ENCODE measurements around the gene EPHB4. TPM values are rescaled to one million over a fixed set of nuclear protein-coding genes. Genes with fewer than 3 reads are reported as not detected.

EPHB4 gene
- total and polyA plus RNA-seq, 10 of the 15 experiments (the other 5 are each of a cell fraction or from before 2014, with no cell fraction given): 0.32 to 0.85 (median 0.48) TPM; not detected in 4

DNA sequence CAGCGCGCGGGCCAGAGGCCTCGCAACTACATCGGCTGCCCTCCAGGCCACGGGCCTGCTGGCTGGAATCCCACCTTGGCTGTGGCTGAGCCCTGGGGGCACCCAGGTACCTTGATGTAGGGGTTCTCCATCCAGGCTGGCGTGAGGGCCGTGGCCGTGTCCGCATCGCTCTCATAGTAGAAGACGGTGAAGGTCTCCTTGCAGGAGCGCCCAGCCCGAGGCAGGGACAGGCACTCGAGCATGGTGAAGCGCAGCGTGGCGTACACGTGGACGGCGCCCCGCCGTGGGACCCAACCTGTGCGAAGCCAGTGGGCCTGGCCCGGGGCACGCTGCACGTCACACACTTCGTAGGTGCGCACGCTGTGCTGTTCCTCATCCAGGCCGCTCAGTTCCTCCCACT, 3.8 kb downstream of the EPHB4 start:
- intact Hi-C loops (cut with micrococcal nuclease; ENCODE audit: unreplicated experiment): no loop called here
- ChIA-PET SMC1A (ENCODE audit: uncharacterized antibody, unreplicated experiment) (no interaction called here), RAD21 (ENCODE audit: unreplicated experiment) (no interaction called here), POLR2A (interaction anchor here (0.5 kb wide), 1 partner anchor 24 kb away, joined by 5 read pairs; no protein-coding TSS in a partner anchor), CTCF (no interaction called here)
- in situ Hi-C loops (cut with MboI): no loop called here
- Histone ChIP-seq H2AFZ (ENCODE audit: control insufficient read depth, low read depth, low read length) (no peak overlapping the region), H4K20me1 (ENCODE audit: control insufficient read depth, insufficient read depth) (no peaks in the 10 kb centered on the region), H3K9me3 (replicated peaks; ENCODE audit: control insufficient read depth, insufficient read depth, low read length) (no peaks in the 10 kb centered on the region), H3K4me2 (ENCODE audit: control insufficient read depth, insufficient read depth) (no peak overlapping the region), H3K27ac (ENCODE audit: control insufficient read depth, insufficient read depth) (no peak overlapping the region), H3K9ac (ENCODE audit: control insufficient read depth, insufficient read depth, low read length) (no peak overlapping the region), H3K4me1 (ENCODE audit: control insufficient read depth, insufficient read depth, low read length) (no peaks in the 10 kb centered on the region), H3K36me3 (ENCODE audit: control insufficient read depth in 2 of 2, insufficient read depth in 2 of 2, low read length in 1 of 2) (no peaks in the 10 kb centered on the region), H3K4me3 (no peak overlapping the region), H3K27me3 (replicated peaks in 1 of 2; ENCODE audit: control insufficient read depth in 2 of 2, insufficient read depth in 2 of 2, low read length in 1 of 2) (peaks cover 12 to 14% of the 10 kb centered on the region in 2 experiments; a peak in 3 of 4 replicates), H3K79me2 (ENCODE audit: control insufficient read depth, insufficient read depth, low read length) (no peaks in the 10 kb centered on the region)
- ATAC-seq: no peak
- FAIRE-seq: no peak
- DNase-seq (ENCODE audit: low read depth, low spot score): no peak
- WGBS (ENCODE audit: insufficient coverage, insufficient replicate concordance, low lambda C conversion rate, missing lambda C conversion rate): 70% methylated on average over 30 of the region's 31 CpGs
- no TSS peak for BruUV-seq (replicated peaks)
- TF ChIP-seq GABPA (IDR thresholded peaks at IDR 0.05; ENCODE audit: low read depth) (no peak), MTA3 (IDR thresholded peaks at IDR 0.05; ENCODE audit: borderline replicate concordance, low read length) (no peak), TCF7 (IDR thresholded peaks at IDR 0.05; ENCODE audit: borderline replicate concordance) (no peak), CBFB (IDR thresholded peaks at IDR 0.05; ENCODE audit: low read depth) (no peak), ZSCAN29 (IDR thresholded peaks at IDR 0.05) (no peak)
- TF ChIP-seq, protein P1, sequence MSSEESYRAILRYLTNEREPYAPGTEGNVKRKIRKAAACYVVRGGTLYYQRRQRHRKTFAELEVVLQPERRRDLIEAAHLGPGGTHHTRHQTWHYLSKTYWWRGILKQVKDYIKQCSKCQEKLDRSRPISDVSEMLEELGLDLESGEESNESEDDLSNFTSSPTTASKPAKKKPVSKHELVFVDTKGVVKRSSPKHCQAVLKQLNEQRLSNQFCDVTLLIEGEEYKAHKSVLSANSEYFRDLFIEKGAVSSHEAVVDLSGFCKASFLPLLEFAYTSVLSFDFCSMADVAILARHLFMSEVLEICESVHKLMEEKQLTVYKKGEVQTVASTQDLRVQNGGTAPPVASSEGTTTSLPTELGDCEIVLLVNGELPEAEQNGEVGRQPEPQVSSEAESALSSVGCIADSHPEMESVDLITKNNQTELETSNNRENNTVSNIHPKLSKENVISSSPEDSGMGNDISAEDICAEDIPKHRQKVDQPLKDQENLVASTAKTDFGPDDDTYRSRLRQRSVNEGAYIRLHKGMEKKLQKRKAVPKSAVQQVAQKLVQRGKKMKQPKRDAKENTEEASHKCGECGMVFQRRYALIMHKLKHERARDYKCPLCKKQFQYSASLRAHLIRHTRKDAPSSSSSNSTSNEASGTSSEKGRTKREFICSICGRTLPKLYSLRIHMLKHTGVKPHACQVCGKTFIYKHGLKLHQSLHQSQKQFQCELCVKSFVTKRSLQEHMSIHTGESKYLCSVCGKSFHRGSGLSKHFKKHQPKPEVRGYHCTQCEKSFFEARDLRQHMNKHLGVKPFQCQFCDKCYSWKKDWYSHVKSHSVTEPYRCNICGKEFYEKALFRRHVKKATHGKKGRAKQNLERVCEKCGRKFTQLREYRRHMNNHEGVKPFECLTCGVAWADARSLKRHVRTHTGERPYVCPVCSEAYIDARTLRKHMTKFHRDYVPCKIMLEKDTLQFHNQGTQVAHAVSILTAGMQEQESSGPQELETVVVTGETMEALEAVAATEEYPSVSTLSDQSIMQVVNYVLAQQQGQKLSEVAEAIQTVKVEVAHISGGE (CRISPR knock-in tag; IDR thresholded peaks at IDR 0.05): no peak
- TF ChIP-seq, protein P2, sequence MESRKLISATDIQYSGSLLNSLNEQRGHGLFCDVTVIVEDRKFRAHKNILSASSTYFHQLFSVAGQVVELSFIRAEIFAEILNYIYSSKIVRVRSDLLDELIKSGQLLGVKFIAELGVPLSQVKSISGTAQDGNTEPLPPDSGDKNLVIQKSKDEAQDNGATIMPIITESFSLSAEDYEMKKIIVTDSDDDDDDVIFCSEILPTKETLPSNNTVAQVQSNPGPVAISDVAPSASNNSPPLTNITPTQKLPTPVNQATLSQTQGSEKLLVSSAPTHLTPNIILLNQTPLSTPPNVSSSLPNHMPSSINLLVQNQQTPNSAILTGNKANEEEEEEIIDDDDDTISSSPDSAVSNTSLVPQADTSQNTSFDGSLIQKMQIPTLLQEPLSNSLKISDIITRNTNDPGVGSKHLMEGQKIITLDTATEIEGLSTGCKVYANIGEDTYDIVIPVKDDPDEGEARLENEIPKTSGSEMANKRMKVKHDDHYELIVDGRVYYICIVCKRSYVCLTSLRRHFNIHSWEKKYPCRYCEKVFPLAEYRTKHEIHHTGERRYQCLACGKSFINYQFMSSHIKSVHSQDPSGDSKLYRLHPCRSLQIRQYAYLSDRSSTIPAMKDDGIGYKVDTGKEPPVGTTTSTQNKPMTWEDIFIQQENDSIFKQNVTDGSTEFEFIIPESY (IDR thresholded peaks at IDR 0.05): no peak
